BLaER1 (cell line): ENCODE measurements around the gene ERCC4.
"Not testable (repeated sequence)": the region's sequence is repeated elsewhere in the genome, so short reads cannot be mapped to it uniquely, and the experiment has no call there.

Experiments used
- H3K27ac ChIP-seq: shearing (Covaris generic); formaldehyde crosslinking; 2 replicates; pipeline ENCODE4 v1.8.1; 2022
- H3K27me3 ChIP-seq: shearing (Covaris generic); formaldehyde crosslinking; 2 replicates; pipeline ENCODE4 v1.8.1; 2022
- H3K36me3 ChIP-seq: shearing (Covaris generic); formaldehyde crosslinking; 2 replicates; pipeline ENCODE4 v1.8.1; 2022
- H3K4me1 ChIP-seq: shearing (Covaris generic); formaldehyde crosslinking; 2 replicates; pipeline ENCODE4 v1.8.1; 2022
- H3K4me2 ChIP-seq: shearing (Covaris generic); formaldehyde crosslinking; 2 replicates; pipeline ENCODE4 v1.8.1; 2022
- H3K4me3 ChIP-seq: shearing (Covaris generic); formaldehyde crosslinking; 2 replicates; pipeline ENCODE4 v1.8.1; 2022
- H3K9ac ChIP-seq: shearing (Covaris generic); formaldehyde crosslinking; 2 replicates; pipeline ENCODE4 v1.8.1; 2022
- H3K9me3 ChIP-seq: shearing (Covaris generic); formaldehyde crosslinking; 2 replicates; pipeline ENCODE4 v1.8.1; 2022
- H4K20me1 ChIP-seq: shearing (Covaris generic); formaldehyde crosslinking; 2 replicates; pipeline ENCODE4 v1.8.1; 2022
- Cebpa-rat ChIP-seq: shearing (Covaris generic); IDR thresholded peaks from 2 replicates; pipeline ENCODE4 v1.8.1; 2022

The ERCC4 gene

DNA sequence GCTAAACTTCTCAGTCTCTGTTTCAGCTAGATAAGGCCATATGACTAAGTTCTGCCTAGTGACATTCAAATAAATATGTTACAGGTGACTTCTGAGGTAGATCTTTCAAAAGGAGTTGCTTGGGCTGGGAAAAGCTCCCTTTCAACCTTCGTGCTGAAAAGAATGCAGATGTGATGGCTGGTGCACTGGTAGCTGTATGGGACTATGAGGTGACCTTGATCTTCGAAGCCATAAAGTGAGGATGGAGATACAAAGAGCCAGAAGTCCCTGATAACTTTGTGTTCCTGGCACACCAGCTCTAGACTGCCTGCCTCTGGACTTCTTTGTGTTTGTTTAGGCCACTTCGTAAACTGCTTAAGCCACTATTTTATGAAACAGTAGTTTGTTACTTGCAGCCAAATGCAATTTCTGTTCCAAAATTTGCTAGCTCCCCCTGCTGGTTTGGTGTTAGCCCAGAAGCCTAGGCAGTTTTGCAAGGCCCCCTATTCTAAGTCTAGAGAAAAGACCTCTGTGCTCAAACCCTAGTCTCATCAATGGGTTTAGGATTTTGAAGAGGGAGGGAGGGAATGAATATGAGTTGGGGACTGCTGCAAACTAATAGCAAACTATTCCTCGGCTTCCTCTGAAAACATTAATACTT lies 23.3 kb upstream of the ERCC4 start:
- Histone ChIP-seq H3K4me1 (peaks cover 15% of the 10 kb centered on the region), H3K4me2 (no peak overlapping the region), H3K9ac (no peak overlapping the region), H3K27ac (no peak overlapping the region), H3K36me3 (no peaks in the 10 kb centered on the region), H3K4me3 (no peak overlapping the region), H3K27me3 (no peaks in the 10 kb centered on the region), H4K20me1 (no peaks in the 10 kb centered on the region), H3K9me3 (peaks cover 6% of the 10 kb centered on the region; the same call in 1 of the 2 replicates)
- no peak for TF ChIP-seq Cebpa-rat

DNA sequence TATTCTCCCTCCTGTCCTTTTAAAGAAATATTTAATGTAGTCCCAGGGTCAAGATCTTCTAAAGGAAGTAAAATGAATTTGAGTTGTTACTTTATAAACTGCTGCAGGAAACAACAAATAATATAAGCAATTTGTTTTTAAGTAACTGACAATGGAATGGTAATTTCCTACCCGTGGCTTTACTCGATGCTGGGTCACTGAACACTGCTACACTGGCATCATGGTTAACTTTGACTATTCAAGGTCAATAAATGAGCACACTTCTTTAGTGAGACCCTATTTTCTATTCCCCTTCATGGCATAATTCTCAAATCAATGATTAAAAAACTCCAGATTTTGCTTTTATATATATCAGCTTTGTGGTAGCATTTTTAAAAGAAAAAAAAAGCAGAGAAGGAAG lies 22.1 kb upstream of the ERCC4 start:
- H3K9me3 ChIP-seq: peaks cover 6% of the 10 kb centered on the region; the same call in 1 of the 2 replicates
- H3K9ac ChIP-seq: no peak overlapping the region
- H4K20me1 ChIP-seq: no peaks in the 10 kb centered on the region
- no peak for TF ChIP-seq Cebpa-rat
- H3K36me3 ChIP-seq: no peaks in the 10 kb centered on the region
- H3K4me3 ChIP-seq: no peak overlapping the region
- H3K4me2 ChIP-seq: no peak overlapping the region
- peaks cover 15% of the 10 kb centered on the region for H3K4me1 ChIP-seq
- H3K27me3 ChIP-seq: no peaks in the 10 kb centered on the region
- H3K27ac ChIP-seq: no peak overlapping the region

DNA sequence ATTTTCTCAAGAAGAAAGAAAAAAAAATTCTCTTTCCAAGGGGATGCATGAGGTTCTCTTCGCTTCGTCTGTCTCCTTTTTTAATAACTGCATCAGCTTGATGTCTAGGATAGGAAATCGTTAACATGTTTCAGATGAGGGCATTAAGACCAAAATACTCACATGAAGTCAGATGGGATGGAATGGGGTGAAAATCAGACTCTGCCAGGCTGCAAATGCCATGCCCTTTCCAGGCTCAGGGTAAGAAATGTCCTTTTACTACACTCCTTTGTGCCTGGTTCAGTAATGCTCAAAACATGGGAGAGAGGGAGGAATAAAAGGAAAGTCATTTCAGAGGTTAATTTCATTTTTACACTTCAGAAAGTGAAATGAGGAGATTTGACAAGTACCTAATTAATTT lies 21.7 kb upstream of the ERCC4 start:
- no peak overlapping the region for H3K4me3 ChIP-seq
- H3K9me3 ChIP-seq: peaks cover 6% of the 10 kb centered on the region; the same call in 1 of the 2 replicates
- no peak for TF ChIP-seq Cebpa-rat
- H3K27ac ChIP-seq: no peak overlapping the region
- H4K20me1 ChIP-seq: no peaks in the 10 kb centered on the region
- H3K9ac ChIP-seq: no peak overlapping the region
- no peaks in the 10 kb centered on the region for H3K36me3 ChIP-seq
- H3K4me1 ChIP-seq: peaks cover 15% of the 10 kb centered on the region
- no peaks in the 10 kb centered on the region for H3K27me3 ChIP-seq
- no peak overlapping the region for H3K4me2 ChIP-seq

DNA sequence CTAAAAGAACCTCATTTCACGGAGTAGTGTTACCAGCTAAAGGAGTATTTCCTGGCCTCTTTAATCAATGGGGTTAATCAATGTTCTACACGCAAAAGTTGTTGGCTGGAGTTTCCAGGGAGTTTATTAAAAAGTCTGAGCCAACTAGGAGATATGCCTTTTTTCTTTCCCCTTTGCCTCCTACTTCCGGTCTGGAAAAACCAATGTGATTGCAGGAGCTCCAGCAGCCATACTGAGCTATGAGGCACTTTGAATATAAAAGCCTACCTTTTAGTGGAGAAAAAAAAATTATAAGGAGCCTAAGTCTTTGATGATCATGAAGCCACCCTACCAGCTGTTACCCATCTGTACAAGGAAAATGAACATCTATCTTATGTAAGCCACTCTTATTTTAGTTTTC lies 17.9 kb upstream of the ERCC4 start:
- TF ChIP-seq Cebpa-rat: no peak
- H4K20me1 ChIP-seq: no peaks in the 10 kb centered on the region
- H3K27ac ChIP-seq: no peak overlapping the region
- H3K36me3 ChIP-seq: no peaks in the 10 kb centered on the region
- no peak overlapping the region for H3K4me3 ChIP-seq
- H3K27me3 ChIP-seq: no peaks in the 10 kb centered on the region
- H3K4me2 ChIP-seq: no peak overlapping the region
- no peak overlapping the region for H3K9ac ChIP-seq
- H3K9me3 ChIP-seq: peaks cover 11% of the 10 kb centered on the region
- no peaks in the 10 kb centered on the region for H3K4me1 ChIP-seq

DNA sequence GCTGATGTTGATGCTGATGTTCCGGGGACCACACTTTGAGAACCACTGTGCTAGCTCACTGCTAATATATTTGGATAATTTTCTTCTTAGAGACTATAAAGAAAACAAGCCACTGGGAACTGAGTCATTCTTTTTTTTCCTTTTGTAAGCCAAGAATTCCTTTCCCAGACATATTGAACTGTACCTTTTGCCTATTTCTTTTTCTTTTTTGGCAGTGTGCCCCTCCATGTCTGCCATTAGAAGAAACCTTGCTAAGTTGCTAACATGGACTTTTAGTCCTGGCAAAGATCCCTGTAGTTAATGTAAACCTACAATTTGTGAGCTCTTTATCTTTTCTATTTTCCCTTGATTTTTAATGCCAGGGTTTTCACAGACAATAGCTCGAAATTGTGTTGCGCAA lies 17.3 kb upstream of the ERCC4 start:
- no peak overlapping the region for H3K4me2 ChIP-seq
- no peaks in the 10 kb centered on the region for H4K20me1 ChIP-seq
- no peak overlapping the region for H3K9ac ChIP-seq
- no peaks in the 10 kb centered on the region for H3K36me3 ChIP-seq
- no peak for TF ChIP-seq Cebpa-rat
- H3K4me1 ChIP-seq: no peaks in the 10 kb centered on the region
- H3K27me3 ChIP-seq: no peaks in the 10 kb centered on the region
- peaks cover 11% of the 10 kb centered on the region for H3K9me3 ChIP-seq
- H3K4me3 ChIP-seq: no peak overlapping the region
- no peak overlapping the region for H3K27ac ChIP-seq

DNA sequence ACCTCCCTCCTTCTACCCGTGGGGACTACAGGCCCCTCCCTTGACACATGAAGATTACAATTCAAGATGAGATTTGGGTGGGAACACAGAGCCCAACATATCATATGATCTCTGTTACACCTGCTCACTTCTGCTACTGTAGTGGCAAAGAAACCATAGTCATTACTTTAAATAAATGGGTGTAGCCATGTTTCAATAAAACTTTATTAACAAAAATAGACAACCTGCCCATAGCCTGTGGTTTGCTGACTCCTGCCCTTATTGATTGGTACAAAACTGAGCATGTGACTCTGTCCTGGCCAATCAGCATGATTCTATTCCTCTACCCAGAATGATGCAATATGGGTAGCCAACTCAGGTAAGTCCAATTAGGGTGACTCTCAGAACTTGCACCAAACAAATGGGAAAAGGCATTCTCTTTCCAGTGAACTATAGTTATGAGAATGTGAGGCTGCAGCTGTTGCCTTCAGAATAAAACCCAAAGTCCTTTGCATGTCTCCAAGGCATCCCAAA lies 15.7 kb upstream of the ERCC4 start:
- Histone ChIP-seq H3K36me3 (no peaks in the 10 kb centered on the region), H3K9me3 (peaks cover 11% of the 10 kb centered on the region), H3K4me3 (no peak overlapping the region), H3K27ac (no peak overlapping the region), H3K4me2 (no peak overlapping the region), H3K4me1 (no peaks in the 10 kb centered on the region), H3K27me3 (no peaks in the 10 kb centered on the region), H3K9ac (no peak overlapping the region), H4K20me1 (no peaks in the 10 kb centered on the region)
- TF ChIP-seq Cebpa-rat: no peak

DNA sequence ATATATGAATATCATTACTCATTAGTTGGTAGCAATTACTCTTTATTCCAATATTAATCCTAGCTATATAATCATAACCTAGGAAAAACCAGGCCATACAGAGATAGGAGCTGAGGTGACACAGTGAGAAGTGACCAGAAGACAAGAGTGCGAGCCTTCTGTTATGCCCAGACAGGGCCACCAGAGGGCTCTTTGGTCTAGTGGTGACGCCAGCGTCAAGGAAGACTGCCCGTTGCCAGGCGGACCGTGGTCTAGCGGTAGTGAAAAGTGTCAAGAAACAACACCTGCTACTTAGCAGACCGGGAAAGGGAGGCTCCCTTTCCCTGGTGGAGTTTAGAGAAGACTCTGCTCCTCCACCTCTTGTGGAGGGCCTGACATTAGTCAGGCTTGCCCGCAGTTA lies 15.1 kb upstream of the ERCC4 start:
- peaks cover 11% of the 10 kb centered on the region for H3K9me3 ChIP-seq
- H3K9ac ChIP-seq, H3K4me2 ChIP-seq, H4K20me1 ChIP-seq, H3K4me1 ChIP-seq, H3K27ac ChIP-seq, H3K36me3 ChIP-seq, H3K27me3 ChIP-seq, H3K4me3 ChIP-seq: not testable (repeated sequence)

DNA sequence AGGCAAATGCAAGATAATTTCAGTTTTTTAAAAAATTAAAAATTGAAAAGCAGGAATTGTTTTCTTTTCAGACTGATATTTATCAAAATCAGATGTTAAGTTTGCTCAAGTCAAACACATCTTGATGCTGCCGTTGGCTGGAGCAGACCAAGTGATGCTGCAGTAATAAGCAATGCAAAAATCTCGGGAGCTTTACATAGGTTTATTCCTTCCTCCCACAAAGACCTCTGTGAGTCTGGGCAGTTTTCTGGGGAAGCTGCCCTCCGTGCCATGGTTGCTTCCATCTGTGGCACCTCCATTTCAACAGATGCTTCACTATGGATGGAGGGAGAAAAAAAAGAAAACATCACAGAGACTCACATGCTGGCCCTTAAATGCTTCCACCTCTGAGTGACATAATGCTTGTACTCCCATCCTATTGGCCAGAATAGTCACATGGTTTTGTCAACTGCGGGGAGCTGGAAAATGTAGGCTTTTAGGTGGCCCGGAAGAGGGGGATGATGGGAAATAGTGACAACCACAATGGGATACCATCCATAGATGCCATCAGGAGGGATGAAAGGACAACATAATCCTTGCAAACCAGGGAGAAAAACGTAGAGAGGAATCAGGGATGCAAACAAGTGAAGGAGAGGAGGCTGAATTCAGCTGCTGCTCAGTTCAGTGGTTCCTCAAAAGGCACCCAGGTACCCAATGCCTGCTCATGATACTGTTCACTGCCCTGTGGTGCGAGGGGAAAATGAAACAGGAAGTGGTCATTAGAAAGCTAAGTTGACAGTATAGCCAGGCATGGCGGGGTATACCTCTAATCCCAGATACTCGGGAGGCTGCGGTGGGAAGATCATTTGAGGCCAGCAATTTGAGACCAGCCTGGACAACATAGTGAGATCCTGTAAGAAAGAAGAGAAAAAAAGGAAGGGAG lies 13.5 kb upstream of the ERCC4 start:
- no peak overlapping the region for H3K9ac ChIP-seq
- H3K36me3 ChIP-seq: no peaks in the 10 kb centered on the region
- TF ChIP-seq Cebpa-rat: no peak
- peaks cover 11% of the 10 kb centered on the region for H3K9me3 ChIP-seq
- H3K4me2 ChIP-seq: no peak overlapping the region
- H3K4me3 ChIP-seq: no peak overlapping the region
- no peaks in the 10 kb centered on the region for H3K4me1 ChIP-seq
- H3K27ac ChIP-seq: no peak overlapping the region
- no peaks in the 10 kb centered on the region for H3K27me3 ChIP-seq
- H4K20me1 ChIP-seq: no peaks in the 10 kb centered on the region

DNA sequence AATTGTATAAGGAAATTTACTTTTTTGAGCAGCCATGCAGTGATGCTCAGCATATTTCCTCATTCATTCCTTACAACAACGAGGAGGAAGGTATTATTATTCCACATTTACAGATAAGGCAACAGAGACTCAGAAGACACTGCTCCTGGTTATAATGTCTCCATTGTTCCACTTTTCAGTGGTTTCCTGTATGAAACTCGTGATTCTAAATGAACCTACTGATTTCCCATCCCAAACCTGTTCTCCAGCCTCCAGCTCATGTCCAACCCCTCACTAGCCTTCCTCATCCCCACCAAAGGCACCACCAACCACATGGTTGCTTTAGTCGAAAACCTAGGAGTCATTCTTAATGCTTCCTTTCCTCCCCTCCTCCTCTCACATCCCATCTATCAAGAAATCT lies 12.5 kb upstream of the ERCC4 start:
- no peaks in the 10 kb centered on the region for H3K4me1 ChIP-seq
- H3K27ac ChIP-seq: no peak overlapping the region
- no peak overlapping the region for H3K4me3 ChIP-seq
- no peak overlapping the region for H3K4me2 ChIP-seq
- H3K27me3 ChIP-seq: no peaks in the 10 kb centered on the region
- no peak overlapping the region for H3K9ac ChIP-seq
- no peaks in the 10 kb centered on the region for H3K36me3 ChIP-seq
- peaks cover 18% of the 10 kb centered on the region for H3K9me3 ChIP-seq
- no peak for TF ChIP-seq Cebpa-rat
- no peaks in the 10 kb centered on the region for H4K20me1 ChIP-seq

DNA sequence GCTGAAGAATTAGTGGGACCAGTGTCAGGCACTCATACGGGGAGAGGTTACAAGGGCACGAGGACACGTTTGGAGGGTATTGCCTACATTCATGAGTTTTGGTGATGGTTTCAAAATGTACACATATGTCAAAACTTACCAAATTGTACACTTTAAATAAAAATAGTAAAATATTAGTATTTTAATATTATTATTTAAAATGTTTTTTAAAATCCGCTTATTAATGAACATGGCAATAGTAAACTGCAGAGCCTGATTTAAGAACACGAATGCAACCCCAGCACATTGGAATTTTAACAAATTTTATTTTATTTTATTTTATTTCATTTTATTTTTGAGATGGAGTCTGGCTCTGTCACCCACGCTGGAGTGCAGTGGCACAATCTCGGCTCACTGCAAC lies 10.9 kb upstream of the ERCC4 start:
- H3K36me3 ChIP-seq: no peaks in the 10 kb centered on the region
- TF ChIP-seq Cebpa-rat: no peak
- H3K4me1 ChIP-seq: no peaks in the 10 kb centered on the region
- H3K27ac ChIP-seq: no peak overlapping the region
- no peak overlapping the region for H3K4me2 ChIP-seq
- H3K4me3 ChIP-seq: no peak overlapping the region
- no peaks in the 10 kb centered on the region for H4K20me1 ChIP-seq
- H3K9ac ChIP-seq: no peak overlapping the region
- no peaks in the 10 kb centered on the region for H3K27me3 ChIP-seq
- peaks cover 24% of the 10 kb centered on the region for H3K9me3 ChIP-seq
